UCSD-AML1 (cell line): ENCODE data around the gene DMTF1.
"Not testable (repeated sequence)": the region's sequence is repeated elsewhere in the genome, so short reads cannot be mapped to it uniquely, and the experiment has no call there.

Experiments used
- DNase-seq: peaks from one replicate; lab custom pipeline; 2025; ENCODE audit not compliant: unreplicated experiment; lab: John Stamatoyannopoulos, UW

DMTF1 gene

DNA sequence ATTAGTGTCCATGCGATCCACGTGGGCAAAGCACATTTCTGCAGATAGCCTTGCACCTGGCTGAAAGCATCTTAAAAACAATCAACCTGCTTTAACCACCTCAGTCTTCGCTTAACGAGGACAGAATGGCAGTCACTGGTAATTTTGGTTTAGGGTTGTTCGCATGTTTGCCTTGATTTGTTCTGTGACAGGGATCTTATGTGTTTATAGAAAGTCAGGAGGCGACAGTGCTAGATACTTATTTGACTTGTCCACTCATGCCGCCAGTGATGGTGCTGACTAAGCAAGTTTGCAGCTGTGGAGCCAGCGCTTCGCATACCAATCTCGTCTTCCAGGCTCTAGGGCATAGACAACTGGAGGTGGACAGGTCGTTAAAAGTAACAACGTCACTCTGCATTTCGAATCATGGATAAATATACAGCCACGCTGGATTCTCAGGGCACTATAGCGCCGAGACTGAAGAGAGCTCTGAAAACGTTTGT is 68.5 kb downstream of the DMTF1 start:
- no peak for DNase-seq

GRCh38 chr7:87223666-87224065 is 71.4 kb downstream of the DMTF1 start:
- no peak for DNase-seq

DNA sequence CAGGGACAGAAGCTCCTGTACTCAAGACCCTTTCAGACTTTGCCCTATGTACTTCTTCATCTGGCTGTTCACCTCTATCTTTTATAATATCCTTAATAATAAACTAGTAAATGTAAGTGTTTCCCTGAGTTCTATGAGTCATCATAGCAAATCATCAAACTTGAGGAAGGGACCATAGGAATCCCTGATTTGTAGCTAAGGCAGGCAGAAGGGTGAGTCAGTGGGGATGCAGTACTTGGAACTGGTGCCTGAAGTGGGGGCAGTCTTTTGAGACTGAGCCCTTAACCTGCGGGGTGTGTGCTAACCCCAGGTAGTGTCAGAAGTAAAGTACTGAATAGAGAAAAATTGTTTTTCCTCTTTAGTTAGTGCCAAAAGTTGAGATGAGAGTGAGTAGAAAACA is 73.4 kb downstream of the DMTF1 start:
- no peak for DNase-seq

- DNase-seq = no peak
These were observed 74.2 kb downstream of the DMTF1 start for GRCh38 chr7:87226495-87226894.

- DNase-seq = no peak
These were observed 79.0 kb downstream of the DMTF1 start for GRCh38 chr7:87231258-87231657.

- DNase-seq = no peak
These were observed 79.5 kb downstream of the DMTF1 start for GRCh38 chr7:87231711-87232110.

GRCh38 chr7:87234949-87235348 is 82.7 kb downstream of the DMTF1 start:
- DNase-seq = no peak

- DNase-seq = not testable (repeated sequence)
These were observed 86.3 kb downstream of the DMTF1 start for GRCh38 chr7:87238464-87239051.

GRCh38 chr7:87245671-87246070 is 93.4 kb downstream of the DMTF1 start:
- DNase-seq = not testable (repeated sequence)
